Nephron progenitor cell (in vitro differentiated cells): ENCODE results near the gene SORCS2.
A peak's percentile ranks its signal among the peaks of the same experiment; 100 is the strongest.

Experiments used
- DNase-seq: peaks from one replicate; pipeline ENCODE4 v3.0.0; 2021
- H3K27ac Mint-ChIP-seq: 2 replicates; pipeline ENCODE4 v1.8.0; 2021; ENCODE audit warnings: mild to moderate bottlenecking, moderate library complexity, mixed read lengths
- H3K27me3 Mint-ChIP-seq: 2 replicates; pipeline ENCODE4 v1.8.0; 2021; ENCODE audit warnings: mild to moderate bottlenecking, low read depth, mixed read lengths; ENCODE audit not compliant: poor library complexity
- H3K36me3 Mint-ChIP-seq: 2 replicates; pipeline ENCODE4 v1.8.0; 2021; ENCODE audit warnings: low read depth, mixed read lengths
- H3K4me1 Mint-ChIP-seq: 2 replicates; pipeline ENCODE4 v1.8.0; 2021; ENCODE audit warnings: mixed read lengths
- H3K4me3 Mint-ChIP-seq: 2 replicates; pipeline ENCODE4 v1.8.0; 2021; ENCODE audit warnings: mild to moderate bottlenecking, moderate library complexity, mixed read lengths
- H3K9me3 Mint-ChIP-seq: 2 replicates; pipeline ENCODE4 v1.8.0; 2021; ENCODE audit warnings: mild to moderate bottlenecking, moderate library complexity, mixed read lengths
- TF ChIP-seq, protein P1 (sequence below): fragments of 200-600 bp; sonication (generic); IDR thresholded peaks from 2 replicates; pipeline ENCODE4 v1.5.0; 2021; ENCODE audit warnings: antibody characterized with exemption

Gene SORCS2

DNA sequence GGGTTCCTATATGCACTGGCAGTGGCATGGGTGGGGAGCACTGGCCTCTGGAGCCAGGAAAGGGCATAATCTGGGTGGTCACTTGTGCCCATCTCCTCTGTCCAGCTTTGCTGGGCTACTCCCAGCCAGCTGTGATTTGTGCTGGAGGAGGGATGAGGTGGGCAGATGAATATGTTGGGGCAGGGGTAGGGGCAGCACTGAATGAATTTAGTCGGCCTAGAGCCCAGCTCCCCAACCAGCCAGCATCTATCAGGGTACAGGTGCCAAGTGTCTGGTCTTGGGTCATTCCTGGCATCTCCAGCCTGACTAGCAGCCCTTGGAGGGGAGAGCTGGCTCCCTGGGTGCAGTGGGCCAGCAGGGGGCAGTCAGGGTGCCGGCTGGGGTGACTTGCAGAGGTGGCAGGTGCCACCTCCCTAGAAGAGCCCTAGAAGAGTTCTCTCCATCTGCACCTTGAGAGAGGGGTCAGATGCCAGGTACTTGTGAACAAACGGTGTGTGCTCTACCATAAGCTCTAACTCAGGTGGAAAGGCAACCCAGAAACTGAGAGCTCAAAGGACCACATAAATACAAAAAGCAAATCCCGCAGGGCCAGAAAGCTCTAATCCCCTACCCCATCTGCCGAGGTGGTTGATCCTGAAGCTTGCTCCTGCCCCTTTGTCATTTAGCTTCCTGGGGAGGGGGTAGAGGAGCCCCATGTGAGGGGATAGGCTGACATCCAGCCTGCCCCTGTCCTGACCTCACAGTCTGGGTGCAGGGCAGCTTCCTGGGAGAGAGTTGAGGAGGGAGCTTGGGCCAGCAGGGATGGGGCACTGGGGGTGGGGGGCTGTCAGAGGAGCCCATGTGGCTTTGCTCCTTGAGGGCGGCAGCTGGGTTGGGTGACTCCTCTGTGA, 2.2 kb downstream of the SORCS2 start:
- Mint-ChIP-seq H3K4me1 (peaks cover 68% of the 10 kb centered on the region), H3K9me3 (no peaks in the 10 kb centered on the region), H3K36me3 (no peaks in the 10 kb centered on the region), H3K4me3 (peak overlapping the region; percentile 84), H3K27ac (no peak overlapping the region), H3K27me3 (peaks cover 33% of the 10 kb centered on the region)
- TF ChIP-seq, protein P1, sequence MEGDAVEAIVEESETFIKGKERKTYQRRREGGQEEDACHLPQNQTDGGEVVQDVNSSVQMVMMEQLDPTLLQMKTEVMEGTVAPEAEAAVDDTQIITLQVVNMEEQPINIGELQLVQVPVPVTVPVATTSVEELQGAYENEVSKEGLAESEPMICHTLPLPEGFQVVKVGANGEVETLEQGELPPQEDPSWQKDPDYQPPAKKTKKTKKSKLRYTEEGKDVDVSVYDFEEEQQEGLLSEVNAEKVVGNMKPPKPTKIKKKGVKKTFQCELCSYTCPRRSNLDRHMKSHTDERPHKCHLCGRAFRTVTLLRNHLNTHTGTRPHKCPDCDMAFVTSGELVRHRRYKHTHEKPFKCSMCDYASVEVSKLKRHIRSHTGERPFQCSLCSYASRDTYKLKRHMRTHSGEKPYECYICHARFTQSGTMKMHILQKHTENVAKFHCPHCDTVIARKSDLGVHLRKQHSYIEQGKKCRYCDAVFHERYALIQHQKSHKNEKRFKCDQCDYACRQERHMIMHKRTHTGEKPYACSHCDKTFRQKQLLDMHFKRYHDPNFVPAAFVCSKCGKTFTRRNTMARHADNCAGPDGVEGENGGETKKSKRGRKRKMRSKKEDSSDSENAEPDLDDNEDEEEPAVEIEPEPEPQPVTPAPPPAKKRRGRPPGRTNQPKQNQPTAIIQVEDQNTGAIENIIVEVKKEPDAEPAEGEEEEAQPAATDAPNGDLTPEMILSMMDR = peak; percentile 45
- peak; percentile 60 for DNase-seq

DNA sequence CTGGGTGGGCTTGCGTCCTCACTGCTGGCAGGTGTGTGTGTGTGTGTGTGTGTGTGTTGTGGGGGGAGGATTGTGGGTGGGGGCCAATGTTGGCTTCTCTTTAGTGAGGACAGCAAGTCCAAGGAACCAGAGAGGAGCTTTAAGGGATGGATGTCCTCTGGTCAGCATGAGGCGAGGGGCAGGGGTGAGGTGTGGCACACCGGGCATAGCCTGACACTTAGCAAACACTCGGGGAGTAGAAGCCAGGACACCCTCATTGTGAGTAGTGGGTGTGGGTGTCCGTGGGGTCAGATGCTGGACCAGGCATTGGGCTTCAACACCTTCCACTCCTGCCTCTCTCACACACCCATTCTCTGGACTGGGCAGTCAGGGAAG, 2.8 kb downstream of the SORCS2 start:
- TF ChIP-seq, protein P1 = no peak
- no peaks in the 10 kb centered on the region for H3K9me3 Mint-ChIP-seq
- no peaks in the 10 kb centered on the region for H3K36me3 Mint-ChIP-seq
- H3K4me3 Mint-ChIP-seq = no peak overlapping the region
- peaks cover 27% of the 10 kb centered on the region for H3K27me3 Mint-ChIP-seq
- H3K27ac Mint-ChIP-seq = no peak overlapping the region
- no peak for DNase-seq
- peaks cover 68% of the 10 kb centered on the region for H3K4me1 Mint-ChIP-seq

DNA sequence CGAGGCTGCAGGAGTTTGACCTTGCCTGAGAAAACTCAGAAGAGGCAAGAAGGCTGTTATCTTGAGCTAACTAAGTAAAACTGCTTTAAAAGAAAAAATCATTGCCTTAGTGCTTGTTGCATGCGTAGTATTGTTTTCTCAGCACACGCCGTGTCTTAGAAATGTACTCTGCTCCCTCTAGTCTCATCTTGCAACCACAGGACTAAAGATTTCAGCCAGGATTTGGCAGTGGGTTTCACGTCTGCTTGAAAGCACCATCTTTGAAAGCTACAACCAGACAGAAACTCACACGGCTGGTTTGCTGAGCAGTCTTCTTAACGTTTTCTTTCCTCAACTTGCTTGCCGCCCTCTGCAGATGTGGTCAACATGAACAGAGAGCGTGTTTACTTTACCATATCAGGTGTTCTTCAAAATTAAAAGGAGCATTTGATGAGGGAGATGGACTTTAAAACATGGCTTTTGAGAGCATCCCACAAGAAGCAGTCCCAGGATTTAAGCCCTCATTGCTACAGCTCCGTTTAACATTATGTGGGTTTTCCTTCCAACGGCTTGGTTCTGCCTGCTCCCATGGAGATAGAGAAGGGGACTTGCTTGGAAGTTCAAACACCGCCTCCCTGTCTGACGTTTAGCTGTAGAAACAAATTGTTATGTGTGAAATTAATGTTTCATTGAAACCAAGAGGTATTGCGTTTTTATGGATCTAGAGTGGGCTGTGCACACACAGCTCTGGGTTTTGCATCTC, 3.4 kb downstream of the SORCS2 start:
- Mint-ChIP-seq H3K27ac (no peak overlapping the region), H3K27me3 (peaks cover 21% of the 10 kb centered on the region), H3K4me3 (no peak overlapping the region), H3K36me3 (no peaks in the 10 kb centered on the region), H3K4me1 (peaks cover 68% of the 10 kb centered on the region), H3K9me3 (no peaks in the 10 kb centered on the region)
- DNase-seq = no peak
- TF ChIP-seq, protein P1 = no peak

DNA sequence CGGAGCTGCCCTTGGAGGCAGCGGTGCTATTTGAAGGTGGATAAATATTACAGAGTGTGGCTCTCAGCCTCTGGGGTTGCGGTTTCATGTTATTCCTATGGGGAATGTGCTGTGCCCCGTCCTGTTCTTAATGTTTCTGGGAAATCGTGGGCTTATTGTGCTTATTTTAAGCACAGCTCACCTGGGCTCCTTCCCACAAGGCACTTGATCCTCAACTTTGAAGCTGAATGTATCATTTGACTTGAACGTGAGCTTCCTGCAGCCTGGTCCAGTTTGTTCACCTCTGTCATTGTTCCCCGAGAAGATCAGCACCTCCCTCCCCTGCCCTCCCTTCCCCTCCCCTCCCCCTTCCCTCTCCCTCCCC, 3.9 kb downstream of the SORCS2 start:
- Mint-ChIP-seq H3K4me3 (no peak overlapping the region), H3K36me3 (no peaks in the 10 kb centered on the region), H3K4me1 (peaks cover 71% of the 10 kb centered on the region), H3K9me3 (no peaks in the 10 kb centered on the region), H3K27me3 (peaks cover 19% of the 10 kb centered on the region), H3K27ac (no peak overlapping the region)
- TF ChIP-seq, protein P1 = no peak
- no peak for DNase-seq

DNA sequence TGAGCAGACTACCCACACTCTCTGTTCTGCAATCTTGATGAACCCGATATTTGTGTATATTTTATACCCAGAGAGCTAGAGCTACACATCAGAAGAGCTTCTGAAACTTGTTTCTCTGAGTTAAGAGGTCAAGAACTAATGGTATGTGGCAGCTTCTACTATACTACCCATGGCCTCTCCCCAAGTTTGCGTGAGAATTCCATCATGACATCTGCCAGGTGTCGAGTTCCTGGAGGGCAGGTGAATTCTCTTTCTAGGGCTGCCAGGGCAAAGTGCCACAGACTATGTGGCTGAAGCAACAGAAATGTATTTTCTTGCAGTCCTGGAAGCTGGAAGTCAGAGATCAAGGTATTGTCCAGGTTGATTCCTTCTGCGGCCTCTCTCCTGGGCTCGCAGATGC, 4.4 kb downstream of the SORCS2 start:
- Mint-ChIP-seq H3K27me3 (peaks cover 19% of the 10 kb centered on the region), H3K9me3 (no peaks in the 10 kb centered on the region), H3K27ac (no peak overlapping the region), H3K36me3 (no peaks in the 10 kb centered on the region), H3K4me3 (no peak overlapping the region), H3K4me1 (peaks cover 76% of the 10 kb centered on the region)
- TF ChIP-seq, protein P1 = no peak
- DNase-seq = no peak
